DMS53 treated with DMSO at 0.1 percent for 48 hours (cell line): ENCODE data around the gene OR52A1.

Experiments
- DNase-seq: peaks from one replicate; lab custom pipeline; 2025; ENCODE audit not compliant: unreplicated experiment; lab: John Stamatoyannopoulos, UW

The OR52A1 gene

GRCh38 chr11:5136261-5136660 lies 18.3 kb downstream of the OR52A1 start:
- DNase-seq: no peak

GRCh38 chr11:5131584-5132335 lies 22.8 kb downstream of the OR52A1 start:
- DNase-seq: no peak

- no peak for DNase-seq
These were observed 25.1 kb downstream of the OR52A1 start for GRCh38 chr11:5129457-5129877.

- DNase-seq: no peak
These were observed 29.5 kb downstream of the OR52A1 start for GRCh38 chr11:5124891-5125620.

DNA sequence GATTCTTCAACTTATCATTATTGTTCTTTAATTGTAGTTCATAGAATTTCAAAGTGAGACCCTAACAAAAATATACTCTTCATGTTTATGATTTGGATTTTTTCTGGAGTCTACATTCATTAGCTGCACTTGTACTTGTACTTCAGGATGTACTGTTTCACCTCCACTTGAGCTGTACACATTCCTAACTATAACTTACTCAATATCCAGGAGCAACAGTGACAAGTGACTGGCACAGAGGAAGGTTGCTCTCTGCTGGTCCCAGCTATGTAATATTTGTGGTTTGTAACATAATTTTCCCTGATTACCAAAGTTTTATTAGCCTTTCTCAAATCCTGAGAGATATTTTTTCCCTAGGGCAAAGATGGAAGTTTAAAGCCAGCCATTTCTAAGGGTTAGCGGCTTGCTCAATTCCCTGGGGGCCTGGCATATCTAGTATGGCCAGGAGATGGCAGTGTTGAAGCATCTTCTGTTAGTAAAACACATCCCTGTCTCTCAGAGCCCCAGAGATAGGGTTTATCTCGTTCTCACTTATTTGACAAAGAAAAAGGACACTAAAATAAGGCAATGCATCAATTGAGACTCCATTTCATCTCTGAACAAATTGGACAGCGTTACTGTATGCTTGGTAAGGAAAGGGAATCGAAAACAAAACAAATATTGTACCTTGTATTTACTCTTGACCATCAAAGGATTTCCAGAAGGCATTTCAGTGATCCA lies 30.6 kb downstream of the OR52A1 start:
- peak; percentile 61 for DNase-seq

DNA sequence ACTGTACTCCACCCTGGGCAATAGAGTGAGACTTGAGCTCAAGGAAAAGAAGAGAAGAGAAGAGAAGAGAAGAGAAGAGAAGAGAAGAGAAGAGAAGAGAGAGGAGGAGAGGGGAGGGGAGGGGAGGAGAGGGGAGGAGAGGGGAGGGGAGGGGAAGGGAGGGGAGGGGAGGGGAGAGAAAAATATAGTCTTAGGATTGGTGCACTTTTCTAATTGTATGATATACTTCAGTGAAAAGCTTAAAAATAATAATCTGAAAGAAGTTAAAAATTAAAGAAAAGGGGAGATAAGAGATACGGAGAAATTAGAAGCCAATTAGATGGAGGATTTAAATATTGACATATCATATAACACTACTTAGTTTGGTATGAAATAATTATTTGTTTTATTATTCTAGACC lies 35.7 kb downstream of the OR52A1 start:
- no peak for DNase-seq

DNA sequence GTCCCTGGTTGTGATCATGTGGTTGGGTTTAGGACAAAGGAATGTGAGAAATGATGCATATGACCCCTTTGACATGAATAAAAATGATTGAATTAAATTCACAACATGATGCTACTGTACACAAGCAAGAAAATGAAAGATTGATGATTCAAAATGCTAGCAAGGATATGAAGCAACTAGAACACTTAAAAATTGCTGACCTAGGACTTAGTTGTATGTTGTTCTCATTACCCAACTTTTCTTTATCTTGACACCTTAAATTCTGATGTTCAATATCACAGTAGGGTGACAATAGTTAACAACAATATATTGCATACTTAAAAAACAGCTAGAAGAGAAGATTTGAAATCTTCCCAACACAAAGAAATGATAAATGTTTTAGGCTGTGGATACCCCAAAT lies 37.0 kb downstream of the OR52A1 start:
- no peak for DNase-seq

- DNase-seq: no peak
These were observed 39.2 kb downstream of the OR52A1 start for GRCh38 chr11:5115339-5115738.

DNA sequence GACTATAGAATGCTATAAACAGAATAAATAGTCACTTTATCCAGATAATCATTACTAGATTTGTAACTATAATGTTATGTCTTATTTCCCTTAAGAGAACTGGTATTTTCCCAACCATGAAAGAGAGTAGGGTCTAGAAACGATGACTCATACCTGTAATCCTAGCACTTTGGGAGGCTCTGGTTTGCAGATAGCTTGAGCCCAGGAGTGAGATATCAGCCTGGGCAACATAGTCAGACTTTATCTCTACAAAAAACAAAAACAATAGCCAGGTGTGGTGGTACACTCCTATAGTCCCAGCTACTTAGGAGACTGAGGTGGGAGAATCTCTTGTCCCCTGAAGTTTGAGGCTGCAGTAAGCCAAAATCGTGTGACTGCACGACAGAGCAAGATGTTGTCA lies 47.3 kb downstream of the OR52A1 start:
- DNase-seq: peak; percentile 30

GRCh38 chr11:5103066-5103465 lies 51.5 kb downstream of the OR52A1 start:
- DNase-seq: no peak

DNA sequence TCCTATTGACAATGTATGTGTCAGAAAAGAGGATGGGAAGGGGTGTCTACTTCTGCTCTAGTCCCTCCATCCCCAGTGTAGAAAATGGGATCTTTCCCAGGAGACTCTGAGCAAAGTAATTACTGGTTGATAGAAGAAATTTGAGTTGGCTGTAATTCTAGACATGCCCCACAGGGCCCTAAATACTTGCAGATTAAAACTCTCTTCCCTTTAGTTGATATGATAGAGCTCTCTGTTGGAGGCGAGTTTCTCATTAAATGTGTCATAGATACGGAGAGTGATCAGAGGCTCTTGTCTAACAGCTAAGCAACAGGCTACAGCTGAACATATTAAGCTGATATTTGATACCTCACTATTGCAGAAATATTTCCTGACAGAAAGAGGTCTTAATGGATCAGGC lies 52.3 kb downstream of the OR52A1 start:
- no peak for DNase-seq

DNA sequence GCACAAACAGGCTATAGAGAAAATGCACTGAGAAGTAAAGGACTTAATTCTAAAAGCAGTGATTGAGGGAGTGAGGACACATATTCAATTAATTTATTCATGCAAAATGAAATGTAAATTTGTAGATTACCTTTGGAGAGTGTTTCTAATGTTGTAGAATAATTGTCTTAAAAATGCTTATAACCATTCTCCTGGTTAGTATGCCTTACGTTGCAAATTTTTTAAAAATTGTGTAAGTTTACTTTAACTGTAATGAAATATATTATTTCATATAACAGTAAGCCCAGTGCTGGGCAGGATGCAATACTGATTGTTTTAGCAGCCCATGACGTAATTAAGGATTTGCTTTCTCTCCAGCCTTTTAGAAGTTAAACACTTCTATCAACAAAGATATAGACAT lies 58.5 kb downstream of the OR52A1 start:
- no peak for DNase-seq
